Measurements from ENCODE around the gene SSTR1. TPM values are rescaled to one million over a fixed set of nuclear protein-coding genes. Genes with fewer than 3 reads are reported as not detected.

SSTR1 gene
- total RNA-seq, 4 donors from 2014 or later: 1.0 to 2.1 (median 1.4) TPM

- no peak overlapping the region for H3K27ac ChIP-seq
- H3K4me3 ChIP-seq: no peak overlapping the region
- 71 to 72% methylated on average over 3 of the region's 3 CpGs for WGBS, 2 donors
- H3K36me3 ChIP-seq: no peaks in the 10 kb centered on the region
- no peak for TF ChIP-seq POLR2A (IDR thresholded peaks at IDR 0.05)
- TF ChIP-seq CTCF (IDR thresholded peaks at IDR 0.05): no peak
- TF ChIP-seq EP300 (IDR thresholded peaks at IDR 0.05): no peak
- no peaks in the 10 kb centered on the region for H3K9me3 ChIP-seq
- no peak for DNase-seq (ENCODE audit: low spot score in 2 of 2)
- H3K27me3 ChIP-seq: no peaks in the 10 kb centered on the region
- no peaks in the 10 kb centered on the region for H3K4me1 ChIP-seq
These were observed 13.4 kb downstream of the SSTR1 start for GRCh38 chr14:38221077-38221476.

- H3K36me3 ChIP-seq: no peaks in the 10 kb centered on the region
- H3K4me1 ChIP-seq: no peaks in the 10 kb centered on the region
- DNase-seq (ENCODE audit: low spot score in 2 of 2): no peak
- H3K27ac ChIP-seq: no peak overlapping the region
- H3K9me3 ChIP-seq: no peaks in the 10 kb centered on the region
- no peaks in the 10 kb centered on the region for H3K27me3 ChIP-seq
- no peak for TF ChIP-seq CTCF (IDR thresholded peaks at IDR 0.05)
- TF ChIP-seq EP300 (IDR thresholded peaks at IDR 0.05): no peak
- TF ChIP-seq POLR2A (IDR thresholded peaks at IDR 0.05): no peak
- H3K4me3 ChIP-seq: no peak overlapping the region
These were observed 16.6 kb downstream of the SSTR1 start for GRCh38 chr14:38224338-38224737.

- no peak overlapping the region for H3K4me3 ChIP-seq
- H3K27me3 ChIP-seq: no peaks in the 10 kb centered on the region
These were observed 18.2 kb downstream of the SSTR1 start for GRCh38 chr14:38225946-38226345.

GRCh38 chr14:38226366-38226765 is 18.7 kb downstream of the SSTR1 start:
- TF ChIP-seq CTCF (IDR thresholded peaks at IDR 0.05) (no peak), EP300 (IDR thresholded peaks at IDR 0.05) (no peak), POLR2A (IDR thresholded peaks at IDR 0.05) (no peak)
- Histone ChIP-seq H3K9me3 (no peaks in the 10 kb centered on the region), H3K27ac (no peak overlapping the region), H3K36me3 (no peaks in the 10 kb centered on the region), H3K27me3 (no peaks in the 10 kb centered on the region), H3K4me1 (no peaks in the 10 kb centered on the region), H3K4me3 (no peak overlapping the region)
- no peak for DNase-seq (ENCODE audit: low spot score in 2 of 2)
- 56 to 63% methylated on average over 3 of the region's 3 CpGs for WGBS, 2 donors

More at GRCh38 chr14:38225946-38226345, 18.2 kb downstream of the SSTR1 start:
- TF ChIP-seq EP300 (IDR thresholded peaks at IDR 0.05) (no peak), CTCF (IDR thresholded peaks at IDR 0.05) (no peak)
- H3K9me3 ChIP-seq: no peaks in the 10 kb centered on the region
- no peaks in the 10 kb centered on the region for H3K4me1 ChIP-seq
- H3K36me3 ChIP-seq: no peaks in the 10 kb centered on the region
- 70 to 78% methylated on average over 2 of the region's 2 CpGs for whole genome bisulfite sequencing, 2 donors
- H3K27ac ChIP-seq: no peak overlapping the region
- no peak for DNase-seq (ENCODE audit: low spot score in 2 of 2)

- Histone ChIP-seq H3K36me3 (no peaks in the 10 kb centered on the region), H3K4me1 (no peaks in the 10 kb centered on the region), H3K27ac (no peak overlapping the region), H3K4me3 (no peak overlapping the region), H3K27me3 (no peaks in the 10 kb centered on the region), H3K9me3 (no peaks in the 10 kb centered on the region)
- no peak for DNase-seq (ENCODE audit: low spot score in 2 of 2)
- WGBS, 2 donors: 83 to 85% methylated on average over 5 of the region's 5 CpGs
- TF ChIP-seq EP300 (IDR thresholded peaks at IDR 0.05): no peak
- no peak for TF ChIP-seq POLR2A (IDR thresholded peaks at IDR 0.05)
- no peak for TF ChIP-seq CTCF (IDR thresholded peaks at IDR 0.05)
These were observed 25.5 kb downstream of the SSTR1 start for GRCh38 chr14:38233218-38233617.

Data from tibial nerve (tissue), 4 donors.